Mucosa of descending colon (tissue), 3 donors: Measurements from ENCODE around the gene FAM50A. TPM values are rescaled to one million over a fixed set of nuclear protein-coding genes. Genes with fewer than 3 reads are reported as not detected.

Experiments used
- ATAC-seq: fragments of 200-7000 bp; cut with Tn5 transposase; one replicate; pipeline ENCODE4 v1.9.1; 2020; ENCODE audit warnings: mild to moderate bottlenecking, moderate library complexity
- DNase-seq, 3 donors: peaks; one replicate each; pipeline ENCODE4 v3.0.0-alpha.2; 2020
- H3K36me3 ChIP-seq: fragments of 200-600 bp; one replicate; pipeline ENCODE4 v1.8.0; 2021; ENCODE audit warnings: low read depth, mild to moderate bottlenecking
- H3K4me1 ChIP-seq: fragments of 200-600 bp; one replicate; pipeline ENCODE4 v1.8.0; 2021; ENCODE audit warnings: low read depth, mild to moderate bottlenecking
- H3K4me3 ChIP-seq: fragments of 200-600 bp; one replicate; pipeline ENCODE4 v1.8.0; 2021; ENCODE audit warnings: mild to moderate bottlenecking
- H3K9me3 ChIP-seq: fragments of 200-600 bp; one replicate; pipeline ENCODE4 v1.8.0; 2021; ENCODE audit warnings: mild to moderate bottlenecking
- CTCF ChIP-seq: fragments of 200-600 bp; IDR thresholded peaks from one replicate; pipeline ENCODE4 v1.8.0; 2022; ENCODE audit warnings: antibody characterized with exemption, mild to moderate bottlenecking
- intact Hi-C, 2 donors: fragments of 100-400 bp; cut with DNase I in 1 of 2; cut with micrococcal nuclease in 1 of 2; formaldehyde crosslinking; loops; one replicate each; pipeline versions ENCODE4 v1.11.0 to v1.11.1; 2022; cut with DNase I, micrococcal nuclease
- total RNA-seq, 3 donors: library from RNA; stranded (reverse); fragmentation: NEBNext Ultra II Directional in 2 of 3; extraction: Animal tissue kit (Norgen Biotek cat#: 25700) in 2 of 3; gene quantifications; one replicate each; pipeline versions ENCODE4 v1.2.1 to v1.2.4, GENCODE V29; 2021 to 2023
- donor health status: DM: no; HTN: no; CAD: no; lungs with moderate emphysema.
- donor health status: DM: no; HTN: no; CAD: no.
- donor health status: DM: no; HTN: yes; CAD: no.

The FAM50A gene
- total RNA-seq, 3 donors from 2014 or later, result 46.2 to 65.1 (median 50.5) TPM

GRCh38 chrX:154473683-154474082 lies 29.7 kb downstream of the FAM50A start:
- H3K4me3 ChIP-seq, result no peak overlapping the region
- no peak for DNase-seq
- no peaks in the 10 kb centered on the region for H3K9me3 ChIP-seq
- intact Hi-C loops, result no loop called here
- no peak for ATAC-seq
- H3K36me3 ChIP-seq, result no peaks in the 10 kb centered on the region
- no peaks in the 10 kb centered on the region for H3K4me1 ChIP-seq
- TF ChIP-seq CTCF, result no peak

DNA sequence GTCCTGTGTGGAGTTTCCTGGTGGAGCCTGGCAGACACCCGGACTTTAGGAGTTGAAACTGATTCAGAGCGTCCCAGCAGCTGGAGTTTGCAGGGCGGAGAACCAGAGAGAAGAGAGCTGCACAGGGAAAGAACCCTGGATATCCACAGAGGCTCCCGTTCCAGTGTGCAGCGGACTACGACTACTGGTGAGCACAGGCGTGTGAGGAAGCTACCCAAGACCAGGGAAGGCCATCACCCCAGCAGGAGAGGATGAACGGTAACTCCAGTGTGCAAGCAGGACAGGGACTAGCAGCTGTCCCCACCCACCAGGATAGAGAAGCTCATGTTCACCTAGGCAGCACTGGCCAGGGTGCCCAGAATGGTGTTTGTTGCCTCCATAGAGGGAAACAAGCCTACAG lies 32.9 kb downstream of the FAM50A start:
- ATAC-seq (no peak), DNase-seq (peak in 1 of 3 donors; percentile 17)
- Histone ChIP-seq H3K36me3 (no peaks in the 10 kb centered on the region), H3K4me3 (no peak overlapping the region), H3K9me3 (no peaks in the 10 kb centered on the region), H3K4me1 (no peaks in the 10 kb centered on the region)
- intact Hi-C loops, result no loop called here
- no peak for TF ChIP-seq CTCF

DNA sequence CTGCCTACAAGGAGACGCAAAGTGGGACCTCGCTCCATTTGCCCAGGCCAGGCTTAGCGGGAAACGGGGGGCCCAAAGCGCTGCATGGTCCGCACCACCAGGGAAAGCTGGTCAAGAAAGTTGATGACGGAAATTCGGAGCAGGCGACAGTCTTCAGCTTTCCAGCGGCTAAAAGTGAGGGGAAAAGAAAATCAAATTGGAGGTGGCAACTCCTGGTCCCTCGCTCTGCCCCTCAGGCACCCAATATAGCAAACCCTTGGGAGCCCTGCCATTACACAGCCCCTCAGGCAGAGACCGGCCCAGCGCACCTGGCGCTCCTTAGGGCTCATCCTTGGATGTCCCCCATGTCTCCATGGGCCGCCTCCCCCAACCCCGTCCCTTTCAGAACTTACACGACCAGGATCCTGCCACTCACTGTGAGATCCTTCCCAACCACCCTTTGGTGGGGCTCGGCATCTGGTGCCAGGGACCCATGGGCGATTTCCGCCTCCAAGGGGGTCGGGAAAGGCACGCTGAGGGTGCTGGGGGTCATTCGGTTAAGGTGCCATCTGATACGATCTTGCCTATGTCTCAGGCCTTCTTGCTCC lies 34.0 kb downstream of the FAM50A start:
- Histone ChIP-seq H3K9me3 (no peaks in the 10 kb centered on the region), H3K4me1 (no peaks in the 10 kb centered on the region), H3K4me3 (no peak overlapping the region), H3K36me3 (no peaks in the 10 kb centered on the region)
- TF ChIP-seq CTCF, result no peak
- ATAC-seq (no peak), DNase-seq (no peak)
- intact Hi-C loops, result no loop called here

DNA sequence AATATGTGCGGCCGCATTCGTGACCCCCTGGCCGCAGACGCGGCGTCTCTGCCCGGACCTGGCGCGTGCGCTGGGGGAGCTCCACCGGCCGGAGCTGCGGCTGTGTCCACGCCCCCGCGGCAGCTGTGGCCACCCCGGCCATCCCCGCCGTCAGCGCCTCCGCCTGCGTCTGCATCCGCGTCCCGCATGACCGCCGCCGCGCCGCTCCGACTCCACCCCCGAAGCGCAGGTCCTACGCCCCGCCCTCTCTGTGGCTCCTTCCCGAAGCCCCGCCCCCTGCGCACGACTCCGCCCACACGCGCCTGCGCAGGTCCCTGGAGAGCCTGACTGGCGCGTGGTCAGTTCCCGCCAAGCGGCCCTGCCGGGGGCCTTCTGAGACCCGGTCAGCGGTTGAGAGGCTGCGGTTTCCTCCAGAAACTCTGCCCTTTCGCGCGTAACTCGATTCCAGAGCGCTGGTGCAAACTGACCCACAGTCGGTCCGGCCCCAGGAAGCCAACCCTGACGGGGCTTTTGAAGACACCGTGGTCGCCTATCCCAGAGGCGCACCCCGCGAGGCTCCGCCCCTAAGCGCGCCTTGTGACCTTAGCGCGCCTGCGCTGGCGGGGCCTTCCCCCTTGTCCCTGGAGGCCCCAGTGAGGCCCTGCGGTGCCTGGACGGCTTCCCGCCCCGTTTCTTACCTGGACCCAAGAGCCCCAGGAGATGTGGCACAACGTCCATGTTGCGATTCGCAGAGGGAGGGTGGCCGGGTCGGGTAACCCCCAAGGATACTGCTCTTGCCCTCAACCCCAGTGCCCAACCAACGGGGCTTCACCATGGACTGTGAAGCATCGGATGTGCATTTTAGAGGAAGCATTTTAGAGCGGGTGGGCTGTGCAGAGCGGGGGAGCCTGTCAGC lies 35.0 kb downstream of the FAM50A start, which contains the start of gene LAGE3:
TSS of gene LAGE3 (minus strand) at position 554 of the 895 bp plus-strand sequence. CDS start at position 188, 366 bp downstream.
- no peak for TF ChIP-seq CTCF
- no peaks in the 10 kb centered on the region for H3K36me3 ChIP-seq
- no peak within 1 kb of the TSS for H3K4me3 ChIP-seq
- peak; percentile 94 to 97 (median 95) for DNase-seq
- intact Hi-C loops, result no loop called here
- peak; percentile 97 for ATAC-seq
- H3K9me3 ChIP-seq, result no peaks in the 10 kb centered on the region
- no peaks in the 10 kb centered on the region for H3K4me1 ChIP-seq

DNA sequence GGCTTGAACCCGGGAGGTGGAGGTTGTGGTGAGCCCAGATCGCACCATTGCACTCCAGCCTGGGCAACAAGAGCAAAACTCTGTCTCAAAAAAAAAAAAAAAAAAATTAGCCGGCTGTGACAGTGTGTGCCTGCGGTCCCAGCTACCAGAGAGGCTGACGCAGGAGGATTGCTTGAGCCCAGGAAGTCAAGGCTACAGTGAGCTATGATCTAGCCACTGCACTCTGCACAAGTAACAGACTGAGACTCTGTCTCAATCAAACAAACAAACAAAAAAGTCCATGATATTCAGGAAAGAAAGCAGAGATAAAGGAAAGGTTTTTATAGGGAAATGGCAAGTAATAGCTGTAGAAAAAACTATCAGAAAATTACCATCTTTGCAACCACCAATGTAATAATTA lies 37.3 kb downstream of the FAM50A start:
- Histone ChIP-seq H3K4me1 (no peaks in the 10 kb centered on the region), H3K36me3 (no peaks in the 10 kb centered on the region), H3K9me3 (no peaks in the 10 kb centered on the region), H3K4me3 (no peak overlapping the region)
- intact Hi-C loops, result no loop called here
- TF ChIP-seq CTCF, result no peak
- no peak for ATAC-seq
- no peak for DNase-seq
